ENCODE results near the gene ADCY6.

The ADCY6 gene

DNA sequence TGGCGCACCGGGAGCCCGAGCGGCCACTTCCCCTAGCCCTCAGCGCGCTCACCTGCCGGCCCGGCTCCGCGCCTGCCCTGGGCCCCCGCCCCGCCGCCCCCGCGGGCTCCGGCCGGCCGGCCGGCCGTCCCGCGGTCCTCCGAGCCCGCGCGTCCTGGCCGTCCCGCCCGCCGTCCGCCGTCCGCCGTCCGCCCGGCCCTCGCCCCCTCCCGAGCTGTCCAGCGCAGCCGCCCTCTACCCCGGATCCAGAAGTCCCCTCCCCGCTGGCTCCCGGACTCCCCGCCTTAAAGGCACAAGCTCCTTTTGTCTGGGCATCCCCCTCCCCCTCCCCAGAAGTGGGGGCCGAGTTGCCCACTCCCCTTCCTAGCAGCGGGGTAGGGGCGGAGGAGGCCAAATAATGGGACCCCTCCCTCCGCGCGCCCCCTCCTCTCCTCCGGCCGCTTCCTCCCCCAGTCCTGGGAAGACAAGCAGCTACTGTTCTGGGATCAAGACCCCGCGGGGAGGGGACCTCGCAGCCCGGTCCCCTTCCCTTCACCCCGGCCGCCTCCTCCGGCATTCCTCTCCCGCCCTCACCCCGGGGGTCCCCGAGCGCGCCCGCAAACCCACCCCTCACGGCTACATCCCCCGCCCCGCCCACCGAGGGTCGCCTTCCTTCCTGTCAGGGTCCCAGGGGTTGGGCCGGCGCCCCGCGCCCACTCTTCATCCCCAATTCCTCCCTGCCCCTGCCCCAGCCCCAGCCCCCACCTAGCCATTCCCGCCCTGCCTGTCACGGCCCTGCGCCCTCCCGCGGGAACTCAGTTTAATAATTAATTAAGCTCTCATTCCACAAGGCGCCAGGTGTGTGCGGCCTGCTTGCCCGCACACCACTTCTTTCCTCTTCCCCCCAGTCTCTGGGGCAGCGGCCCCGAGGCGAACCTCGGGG is at the start of gene ADCY6:
Gene ADCY6 (minus strand): TSS at position 236 of the 922 bp plus-strand sequence. CDS start 5,655 bp downstream, outside the sequence.
- peak; percentile 56 for DNase-seq

DNA sequence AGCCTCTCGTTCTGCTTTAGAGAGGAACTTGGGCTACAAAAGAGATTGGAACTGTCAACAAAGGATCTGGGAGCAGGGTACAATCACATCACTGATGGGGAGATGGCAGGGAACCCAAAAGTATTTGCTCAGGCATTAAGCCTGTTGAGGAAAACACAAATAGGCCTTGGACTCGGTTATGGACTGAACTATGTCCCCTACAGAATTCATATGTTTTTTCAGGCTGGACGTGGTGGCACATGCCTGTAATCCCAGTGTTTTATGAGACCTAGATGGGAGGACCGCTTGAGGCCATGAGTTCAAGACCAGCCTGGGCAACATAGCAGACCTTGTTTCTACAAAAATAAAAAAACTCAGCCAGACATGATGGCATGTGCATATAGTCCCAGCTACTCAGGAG is 49.2 kb upstream of the ADCY6 start:
- no peak for DNase-seq

DNA sequence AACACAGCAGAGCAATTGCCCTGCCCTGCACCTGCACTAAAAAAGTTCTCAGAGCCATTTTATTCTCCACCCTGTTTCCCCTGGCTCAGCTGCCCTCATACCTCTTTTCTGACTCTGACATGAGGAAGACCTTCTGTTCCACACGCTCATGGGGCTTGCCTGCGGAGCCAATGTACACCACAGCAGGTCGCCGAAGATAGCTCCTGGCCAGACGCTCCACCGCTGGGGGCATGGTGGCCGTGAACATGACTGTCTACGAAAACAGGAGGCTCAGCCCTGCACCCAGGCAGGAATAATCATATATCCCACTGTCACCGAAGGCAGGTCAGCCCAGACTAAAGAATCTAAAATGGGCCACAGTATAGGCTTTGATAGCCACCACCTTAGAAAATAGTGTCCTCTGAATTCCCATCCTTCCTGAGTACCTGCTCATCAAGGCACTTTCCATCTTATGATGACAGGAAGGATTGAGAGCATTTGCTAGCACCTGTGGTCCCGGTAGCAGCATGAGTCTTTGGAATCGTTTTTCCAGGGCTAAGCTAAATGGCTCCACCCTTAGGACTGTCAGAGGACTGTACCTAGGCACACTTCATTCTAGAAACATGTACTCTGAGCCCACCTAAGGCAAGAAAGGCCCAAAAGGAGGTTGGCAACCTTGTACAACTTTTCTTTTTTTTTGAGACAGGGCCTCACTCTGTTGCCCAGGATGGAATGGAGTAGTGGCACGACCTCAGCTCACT is 43.6 kb upstream of the ADCY6 start:
- no peak for DNase-seq

DNA sequence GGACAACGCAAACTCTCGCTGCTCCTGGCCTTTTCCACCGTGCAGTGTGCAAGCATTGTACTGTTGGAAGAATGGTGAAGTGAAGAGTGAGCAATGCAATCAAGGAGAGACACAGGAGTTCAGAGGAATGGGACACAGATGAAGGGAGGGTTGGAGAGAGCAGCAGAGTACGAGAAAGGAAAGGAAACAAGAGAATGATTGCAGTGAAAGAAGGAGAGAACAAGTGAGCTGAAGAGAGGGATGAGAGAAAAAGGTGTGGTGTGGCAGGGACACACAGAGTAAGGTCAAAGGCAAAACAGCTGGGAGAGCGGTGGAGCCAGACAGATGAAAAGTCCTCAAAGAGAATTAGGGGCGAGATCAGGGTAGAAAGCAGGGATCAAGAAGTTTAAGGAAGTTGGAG is 42.4 kb upstream of the ADCY6 start:
- no peak for DNase-seq

DNA sequence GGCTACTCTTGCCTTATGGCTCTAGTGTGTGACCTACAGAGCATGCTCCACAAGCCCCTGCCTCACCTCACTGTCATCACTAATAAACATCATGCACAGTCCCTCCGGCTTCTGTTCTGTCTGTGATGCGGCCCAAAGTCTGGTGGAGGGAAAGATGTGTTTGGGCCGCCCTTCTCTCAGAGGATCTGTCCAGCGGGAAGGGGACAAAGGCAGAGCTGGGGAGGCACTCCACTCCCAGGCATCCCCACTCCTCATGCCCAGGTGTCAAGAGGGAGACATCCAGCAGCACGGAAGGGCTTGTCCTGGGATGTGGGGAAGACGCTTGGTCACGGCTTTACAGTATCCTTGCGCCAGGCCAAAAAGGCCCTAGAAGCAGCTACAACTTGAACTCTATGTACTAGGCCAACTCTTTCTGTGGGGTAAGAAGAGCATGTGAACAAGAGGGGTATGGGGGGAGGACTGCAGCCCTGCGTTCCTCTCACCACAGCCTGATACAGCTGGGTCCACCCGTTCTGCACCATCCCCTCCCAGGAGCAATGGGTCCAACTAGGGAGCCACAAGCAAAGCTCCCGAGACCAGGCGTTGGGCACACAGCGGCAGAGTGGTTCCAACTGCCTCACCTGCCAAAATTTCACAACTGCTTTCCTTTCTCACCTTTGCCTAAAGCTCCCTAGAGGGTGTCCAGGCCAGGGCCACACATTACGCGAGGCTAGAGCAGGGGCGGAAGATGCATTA is 40.1 kb upstream of the ADCY6 start:
- no peak for DNase-seq

DNA sequence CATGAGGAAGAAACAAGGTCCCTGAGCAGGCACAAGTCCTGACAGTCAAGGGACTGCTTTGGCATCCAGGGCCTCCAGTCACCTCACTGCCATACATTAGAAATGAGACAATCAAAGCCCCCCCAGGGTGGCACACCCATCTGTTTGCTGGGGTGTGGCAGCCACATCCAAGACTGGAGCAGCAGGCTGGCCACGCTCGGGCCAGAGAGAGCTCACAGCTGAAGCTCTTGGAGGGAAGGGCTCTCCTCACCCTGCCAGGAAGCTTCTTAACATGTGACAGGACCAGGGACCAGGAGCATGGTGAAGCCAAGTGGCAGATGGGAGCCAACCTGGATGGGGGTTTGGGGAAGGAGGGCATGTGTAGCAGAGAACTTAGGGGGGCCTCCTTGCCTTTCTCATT is 39.4 kb upstream of the ADCY6 start:
- DNase-seq, result no peak

DNA sequence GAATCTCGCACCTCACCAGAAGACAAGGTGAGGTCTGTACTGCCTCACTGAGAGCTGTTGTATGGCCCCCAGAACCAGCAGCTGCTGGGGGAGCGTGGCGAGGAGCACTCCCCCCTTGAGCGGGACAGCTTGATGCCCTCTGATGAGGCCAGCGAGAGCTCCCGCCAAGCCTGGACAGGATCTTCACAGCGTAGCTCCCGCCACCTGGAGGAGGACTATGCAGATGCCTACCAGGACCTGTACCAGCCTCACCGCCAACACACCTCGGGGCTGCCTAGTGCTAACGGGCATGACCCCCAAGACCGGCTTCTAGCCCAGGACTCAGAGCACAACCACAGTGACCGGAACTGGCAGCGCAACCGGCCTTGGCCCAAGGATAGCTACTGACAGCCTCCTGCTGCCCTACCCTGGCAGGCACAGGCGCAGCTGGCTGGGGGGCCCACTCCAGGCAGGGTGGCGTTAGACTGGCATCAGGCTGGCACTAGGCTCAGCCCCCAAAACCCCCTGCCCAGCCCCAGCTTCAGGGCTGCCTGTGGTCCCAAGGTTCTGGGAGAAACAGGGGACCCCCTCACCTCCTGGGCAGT is 38.7 kb upstream of the ADCY6 start:
- no peak for DNase-seq

DNA sequence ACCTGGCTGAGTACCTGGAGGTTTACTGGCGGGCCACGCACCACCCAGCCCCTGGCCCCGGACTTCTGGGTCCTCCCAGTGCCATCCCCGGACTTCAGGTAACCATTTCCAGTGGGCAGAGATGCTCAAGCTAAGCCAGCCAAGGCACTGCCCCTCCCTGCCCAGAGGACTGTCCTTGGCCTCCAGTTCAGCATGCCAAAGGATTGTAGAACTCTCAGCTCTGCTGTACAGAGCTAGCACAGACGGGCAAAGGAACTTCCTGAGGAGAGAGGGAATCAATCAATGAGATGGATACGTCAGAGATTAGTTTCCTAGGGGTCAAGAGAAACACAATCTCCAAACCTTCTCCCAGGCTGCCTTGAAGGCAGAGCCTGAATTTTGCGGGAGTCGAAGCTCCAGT is 38.1 kb upstream of the ADCY6 start:
- DNase-seq, result no peak

DNA sequence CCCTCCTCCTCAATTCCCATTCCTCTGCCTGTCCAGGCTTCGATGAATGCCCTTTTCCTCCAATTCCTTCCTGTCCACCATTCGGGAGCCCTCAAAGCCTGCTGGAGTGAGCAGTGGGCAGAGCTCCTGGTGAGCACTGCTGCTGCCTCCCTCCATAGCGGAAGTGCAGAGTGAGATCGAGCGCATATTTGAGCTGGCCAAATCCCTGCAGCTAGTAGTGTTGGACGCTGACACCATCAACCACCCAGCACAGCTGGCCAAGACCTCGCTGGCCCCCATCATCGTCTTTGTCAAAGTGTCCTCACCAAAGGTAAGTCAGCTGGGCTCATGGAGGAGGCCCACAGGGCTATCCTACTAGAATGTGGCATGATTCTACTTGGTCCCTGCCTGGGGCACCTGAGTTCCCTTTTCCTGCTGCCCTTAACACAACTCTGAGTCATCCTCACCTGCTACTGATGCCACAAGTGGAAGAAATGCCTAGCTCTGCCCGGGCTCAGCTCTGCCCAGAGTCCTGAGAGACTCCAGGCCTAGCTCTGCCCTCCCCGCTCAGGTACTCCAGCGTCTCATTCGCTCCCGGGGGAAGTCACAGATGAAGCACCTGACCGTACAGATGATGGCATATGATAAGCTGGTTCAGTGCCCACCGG is 37.4 kb upstream of the ADCY6 start:
- DNase-seq, result no peak

DNA sequence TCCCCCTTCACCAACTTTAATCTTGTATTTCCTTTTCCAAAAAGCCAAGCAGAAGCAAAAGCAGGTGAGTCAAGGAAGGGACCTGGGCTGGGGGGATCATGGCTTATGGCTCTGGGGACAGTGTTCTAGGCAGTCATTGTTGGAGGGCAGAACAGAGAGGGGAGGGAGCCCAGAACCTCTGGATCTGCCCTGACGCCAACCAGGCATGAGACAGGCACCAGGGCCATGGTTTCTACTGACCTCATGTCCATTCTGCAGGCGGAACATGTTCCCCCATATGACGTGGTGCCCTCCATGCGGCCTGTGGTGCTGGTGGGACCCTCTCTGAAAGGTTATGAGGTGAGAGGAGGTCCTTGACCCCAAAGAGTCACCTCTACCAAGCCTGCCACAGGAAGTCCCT is 36.0 kb upstream of the ADCY6 start:
- DNase-seq, result no peak

DNA sequence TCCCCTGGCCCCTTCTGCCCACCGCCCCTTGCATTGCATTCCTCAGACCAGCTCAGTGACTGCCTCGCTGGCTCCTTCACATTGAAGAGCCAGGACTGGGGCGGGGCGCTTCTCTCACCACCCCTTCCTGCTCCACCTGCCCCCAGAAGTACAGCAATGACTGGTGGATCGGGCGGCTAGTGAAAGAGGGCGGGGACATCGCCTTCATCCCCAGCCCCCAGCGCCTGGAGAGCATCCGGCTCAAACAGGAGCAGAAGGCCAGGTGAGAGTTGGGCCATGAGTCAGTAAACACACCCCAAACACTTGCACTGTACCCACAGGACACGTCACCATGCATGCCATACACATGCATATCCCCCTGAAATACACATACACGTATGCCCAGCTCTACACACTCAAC is 35.2 kb upstream of the ADCY6 start:
- no peak for DNase-seq

DNA sequence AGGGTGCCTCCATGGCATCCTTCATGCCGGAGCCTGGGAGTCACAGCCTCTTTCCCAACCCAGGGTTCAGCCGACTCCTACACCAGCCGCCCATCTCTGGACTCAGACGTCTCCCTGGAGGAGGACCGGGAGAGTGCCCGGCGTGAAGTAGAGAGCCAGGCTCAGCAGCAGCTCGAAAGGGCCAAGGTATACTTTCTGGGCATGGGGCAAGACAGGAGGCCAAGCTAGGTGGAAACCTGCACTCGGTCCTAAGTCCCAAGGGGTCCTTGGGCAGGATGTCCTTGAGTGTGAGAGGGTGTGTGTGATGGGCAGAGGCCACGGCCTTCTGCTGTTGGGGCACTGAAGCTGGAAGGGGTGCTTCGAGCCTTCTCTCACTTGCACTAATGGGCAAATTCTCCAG is 34.4 kb upstream of the ADCY6 start:
- DNase-seq, result no peak

DNA sequence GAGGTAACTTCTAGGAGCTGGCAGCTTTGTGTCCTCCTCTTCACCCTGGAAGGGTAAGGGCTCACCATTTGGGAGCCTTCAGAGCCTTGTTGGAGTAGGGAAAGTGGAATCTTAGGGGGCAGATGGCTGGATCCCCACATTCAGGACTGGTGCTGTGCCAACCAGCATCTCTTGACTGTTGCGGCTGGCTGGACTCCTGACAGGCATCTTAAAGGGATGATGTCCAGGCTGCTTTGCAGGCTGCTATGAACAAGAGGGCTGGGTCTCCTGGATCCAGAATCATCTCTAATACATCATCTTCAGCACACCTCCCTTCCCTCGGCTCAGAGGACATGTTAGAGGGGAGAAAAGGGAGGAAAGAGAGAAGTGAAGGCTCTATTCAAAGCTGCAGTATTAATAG is 33.8 kb upstream of the ADCY6 start:
- DNase-seq, result no peak

DNA sequence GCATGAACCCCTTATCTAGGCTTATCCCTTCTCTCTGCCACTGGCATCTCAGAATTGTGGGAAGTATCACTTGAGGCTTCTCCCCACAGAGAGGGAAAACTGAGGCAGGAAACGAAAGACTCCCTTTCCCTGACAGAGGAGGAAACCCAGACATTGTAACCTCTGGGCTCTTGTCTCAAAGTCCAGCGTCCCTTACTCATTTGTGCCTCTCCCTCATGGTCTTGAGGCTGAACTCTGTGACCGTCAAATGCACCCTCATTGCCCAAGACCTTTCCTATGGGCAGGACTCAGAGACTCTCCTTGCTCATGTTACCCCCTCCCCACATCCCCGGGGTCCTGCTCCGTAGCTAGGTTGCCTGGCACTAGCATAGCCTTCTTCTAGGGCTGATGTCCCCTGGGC is 33.2 kb upstream of the ADCY6 start:
- DNase-seq, result no peak

DNA sequence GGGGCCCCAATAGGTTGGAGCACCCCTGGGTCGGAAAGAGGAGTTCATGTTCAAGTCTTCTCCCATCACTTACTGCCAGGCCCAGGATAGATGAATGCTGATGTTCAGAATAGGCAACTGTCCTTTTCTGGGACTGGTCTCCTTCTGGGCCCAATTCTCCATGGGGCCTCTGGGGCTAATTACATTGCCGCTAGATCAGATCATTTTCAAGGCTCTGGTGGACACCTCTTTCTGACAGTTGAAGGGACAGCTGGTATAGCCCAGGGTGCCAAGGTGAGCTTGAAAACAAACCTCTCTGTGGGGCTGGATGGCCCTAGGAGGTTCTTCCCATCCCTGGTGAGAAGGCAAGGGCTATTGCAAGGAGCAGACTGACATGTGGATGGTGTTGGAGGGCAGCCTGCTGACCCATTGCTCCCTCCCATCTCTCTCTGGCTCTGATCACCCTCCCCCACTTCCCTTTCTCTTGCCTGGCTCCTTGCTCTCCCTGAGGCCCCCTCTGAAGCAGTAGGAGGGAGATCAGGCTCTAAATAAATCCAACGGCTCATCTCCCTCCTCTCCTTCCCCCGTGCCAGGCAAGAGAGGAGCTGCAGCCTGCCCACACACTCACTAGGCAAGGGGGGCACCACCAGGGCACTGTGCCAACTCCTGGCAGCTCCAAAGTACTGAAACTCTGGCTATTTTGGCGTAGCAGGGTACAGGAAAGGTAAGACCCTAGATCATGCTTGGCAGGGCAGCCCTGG is 31.3 kb upstream of the ADCY6 start:
- no peak for DNase-seq

DNA sequence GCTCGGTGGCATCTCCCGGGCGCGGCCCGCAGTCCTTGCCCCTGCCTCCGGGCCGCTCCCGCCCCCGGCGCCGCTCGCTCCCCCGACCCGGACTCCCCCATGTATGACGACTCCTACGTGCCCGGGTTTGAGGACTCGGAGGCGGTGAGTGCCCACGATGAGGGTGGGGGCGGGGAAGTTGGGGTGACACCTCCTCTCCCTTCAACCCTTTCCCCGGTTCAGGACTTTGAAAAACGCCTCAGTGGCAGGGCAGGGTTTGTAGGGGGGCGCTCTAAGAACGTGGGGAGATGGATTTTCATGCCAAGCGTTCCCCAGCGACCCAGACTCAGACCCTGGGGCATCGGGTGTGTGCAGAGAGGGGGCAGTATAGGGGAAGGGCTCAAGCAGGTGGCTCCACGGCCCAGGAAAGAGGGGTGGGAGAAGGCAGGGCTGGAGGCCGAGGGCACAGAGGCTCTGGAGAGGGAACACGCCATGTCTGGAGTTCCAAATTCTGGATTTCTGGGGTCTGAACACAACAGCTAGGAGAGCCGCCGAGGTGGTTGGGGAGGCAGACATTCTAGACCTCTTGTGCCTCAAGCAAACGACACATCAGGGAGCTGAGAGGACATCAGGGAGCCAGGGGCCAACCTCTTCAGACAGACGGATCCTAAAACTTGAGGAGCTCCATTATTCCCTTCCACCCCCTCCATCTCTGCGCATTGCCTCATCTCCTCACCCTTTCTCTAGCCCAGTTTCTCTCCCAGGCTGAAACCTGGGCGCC is 30.1 kb upstream of the ADCY6 start:
- DNase-seq, result no peak

DNA sequence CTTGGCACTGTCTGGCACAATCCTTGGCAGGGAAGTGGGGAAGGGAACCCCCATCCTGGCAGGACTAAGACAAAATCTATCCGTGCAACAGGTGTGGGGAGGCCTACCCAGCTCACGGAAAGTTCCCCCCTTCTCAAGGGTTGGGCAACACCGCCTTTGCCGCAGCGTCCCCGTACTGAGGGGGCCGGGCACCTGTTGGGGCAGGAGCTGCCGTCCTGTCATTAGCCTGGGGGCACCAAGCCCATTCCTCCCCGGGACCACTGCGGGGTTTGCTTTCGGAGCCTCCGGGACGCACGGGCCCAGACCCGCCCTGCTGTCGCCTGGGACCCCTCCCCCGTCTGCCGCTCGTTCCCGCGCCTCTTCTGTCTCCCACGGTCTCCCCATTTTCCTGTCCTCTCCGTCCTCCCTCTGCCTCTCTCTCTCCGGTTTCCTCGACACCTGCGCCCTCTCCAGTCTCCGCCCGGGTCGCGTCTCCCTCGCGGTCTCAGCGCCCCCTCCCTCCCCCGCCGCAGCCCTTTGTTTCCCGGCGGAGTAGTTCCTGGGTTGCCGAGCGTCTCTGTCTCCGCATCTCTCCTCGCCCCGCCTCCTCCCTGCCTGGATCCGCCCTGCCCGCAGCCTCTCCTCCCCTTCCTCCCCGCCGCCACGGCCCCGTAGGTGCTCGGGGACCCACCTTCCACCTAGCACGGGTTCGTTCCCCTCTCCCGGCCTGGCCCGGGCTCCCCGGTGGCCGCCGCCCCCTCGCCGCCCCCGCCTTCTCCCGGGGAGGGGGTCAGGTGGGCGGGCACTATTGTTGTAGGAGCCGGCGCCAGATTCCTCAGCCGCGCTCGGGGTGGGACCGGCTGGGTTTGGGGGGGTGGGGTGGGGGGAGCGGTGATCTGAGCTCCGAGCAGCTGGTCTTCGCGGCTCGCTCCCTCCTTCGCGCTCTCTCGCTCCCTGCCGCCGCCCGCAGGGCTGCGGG is 29.3 kb upstream of the ADCY6 start, which contains the start of gene CACNB3:
Gene CACNB3 (plus strand): TSS at position 624 of the 958 bp plus-strand sequence. CDS start 434 bp downstream, outside the sequence.
- DNase-seq, result peak; percentile 30

DNA sequence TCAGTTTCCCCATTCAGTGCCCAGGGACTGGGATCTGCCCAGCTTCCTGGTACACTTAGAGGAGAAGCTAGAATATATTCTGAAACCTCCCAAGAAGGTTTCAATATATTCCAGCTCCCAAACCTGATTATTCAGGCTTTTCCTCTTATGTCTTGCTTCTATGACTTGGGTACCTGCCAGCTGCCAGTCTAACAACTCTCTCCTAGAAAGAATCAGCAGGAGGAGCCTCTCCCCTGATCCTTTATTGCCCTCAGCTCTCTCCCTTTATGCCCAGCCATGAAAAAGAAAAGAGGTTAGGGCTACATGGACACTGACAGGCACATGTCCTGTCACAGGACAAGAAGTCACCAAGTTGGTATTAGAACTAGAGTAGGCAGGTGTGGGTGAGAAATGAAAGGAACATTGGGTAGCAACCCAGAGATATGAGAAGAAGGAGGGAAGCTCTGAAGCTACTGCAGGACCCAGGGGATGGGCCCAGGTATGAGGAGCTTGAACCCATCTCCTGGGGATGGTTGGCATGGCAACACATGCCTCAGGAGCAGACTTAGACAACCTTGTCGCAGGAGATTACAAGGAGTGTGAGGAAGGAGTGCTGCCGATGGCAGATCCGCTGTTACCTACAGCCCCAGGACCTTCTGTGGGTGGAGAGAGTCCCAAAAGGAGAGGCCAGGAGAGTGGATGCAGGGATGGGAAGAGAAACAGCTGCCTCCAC is 27.4 kb upstream of the ADCY6 start:
- peak; percentile 23 for DNase-seq
